22Rv1 (cell line): Measurements from ENCODE around the gene NUCKS1.

ENCODE experiments used
- H3K27ac ChIP-seq: fragments of 450-650 bp; 2 replicates; pipeline ENCODE4 v1.5.1; 2017
- CTCF ChIP-seq: fragments of 450-650 bp; IDR thresholded peaks from 2 replicates; pipeline ENCODE4 v1.5.1; 2017; ENCODE audit warnings: mild to moderate bottlenecking
- ZFX ChIP-seq: fragments of 450-650 bp; IDR thresholded peaks from 2 replicates; pipeline ENCODE4 v1.6.1; 2017; ENCODE audit warnings: antibody characterized with exemption, borderline replicate concordance

Gene NUCKS1

GRCh38 chr1:205667909-205668643, 81.9 kb downstream of the NUCKS1 start:
- TF ChIP-seq CTCF (no peak), ZFX (no peak)
- peak overlapping the region; percentile 32 for H3K27ac ChIP-seq

GRCh38 chr1:205666372-205667166, 83.4 kb downstream of the NUCKS1 start:
- no peak for TF ChIP-seq CTCF
- TF ChIP-seq ZFX: no peak
- 0 out of 2 replicates have a peak overlapping the region, but pooled peaks have one; percentile 37 for H3K27ac ChIP-seq

- TF ChIP-seq CTCF (no peak), ZFX (no peak)
- H3K27ac ChIP-seq: peak overlapping the region; percentile 37
Observed at GRCh38 chr1:205665201-205666045, 84.6 kb downstream of the NUCKS1 start.

- H3K27ac ChIP-seq: peak overlapping the region; percentile 37; the same call in 1 of the 2 replicates
- TF ChIP-seq ZFX (no peak), CTCF (no peak)
Observed at GRCh38 chr1:205664399-205665017, 85.5 kb downstream of the NUCKS1 start.

GRCh38 chr1:205663286-205663936, 86.6 kb downstream of the NUCKS1 start:
- TF ChIP-seq ZFX (no peak), CTCF (no peak)
- H3K27ac ChIP-seq: 0 out of 2 replicates have a peak overlapping the region, but pooled peaks have one; percentile 9
